NT2/D1 (cell line): ENCODE data around the gene OPA3.

Experiments
- SUZ12 ChIP-seq: IDR thresholded peaks from 2 replicates; pipeline ENCODE4 v1.6.1; 2011; ENCODE audit not compliant: insufficient read length, insufficient read depth; ENCODE audit errors: extremely low read depth
- YY1 ChIP-seq: IDR thresholded peaks from 2 replicates; pipeline ENCODE4 v1.6.1; 2011; ENCODE audit not compliant: insufficient read length, insufficient read depth

DNA sequence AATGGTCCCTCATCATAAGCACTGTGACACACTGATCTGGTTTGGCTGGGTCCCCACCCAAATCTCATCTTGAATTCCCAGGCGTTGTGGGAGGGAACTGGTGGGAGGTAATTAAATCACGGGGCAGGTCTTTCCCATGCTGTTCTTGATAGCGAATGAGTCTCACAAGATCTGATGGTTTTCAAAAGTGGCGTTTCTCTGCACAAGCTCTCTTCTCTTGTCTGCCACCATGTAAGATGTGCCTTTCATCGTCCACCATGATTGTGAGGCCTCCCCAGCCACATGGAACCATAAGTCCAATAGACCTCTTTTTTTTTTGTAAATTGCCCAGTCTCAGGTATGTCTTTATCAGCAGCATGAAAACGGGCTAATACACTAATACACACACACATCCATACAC, 24.3 kb upstream of the OPA3 start:
- no peak for TF ChIP-seq SUZ12
- no peak for TF ChIP-seq YY1
